ENCODE data around the gene FAIM. TPM values are rescaled to one million over a fixed set of nuclear protein-coding genes. Genes with fewer than 3 reads are reported as not detected.
"Not testable (repeated sequence)": the region's sequence is repeated elsewhere in the genome, so short reads cannot be mapped to it uniquely, and the experiment has no call there.

Gene FAIM
- total RNA-seq, 1 donor from 2014 or later: 13.5 TPM

DNA sequence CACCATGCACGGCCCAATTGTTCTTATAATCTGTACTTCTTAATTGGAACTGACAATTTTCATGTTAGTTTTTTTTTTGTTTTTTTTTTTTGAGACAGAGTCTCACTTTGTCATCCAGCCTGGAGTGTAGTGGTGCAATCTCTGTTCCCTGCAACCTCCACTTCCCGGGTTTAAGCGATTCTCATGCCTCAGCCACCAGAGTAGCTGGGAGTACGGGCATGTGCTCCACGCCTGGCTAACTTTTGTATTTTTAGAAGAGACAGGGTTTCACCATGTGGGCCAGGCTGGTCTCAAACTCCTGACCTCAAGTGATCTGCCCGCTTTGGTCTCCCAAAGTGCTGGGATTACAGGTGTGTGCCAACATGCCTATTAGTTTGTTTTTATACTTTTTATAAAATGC, 72.4 kb downstream of the FAIM start:
- not testable (repeated sequence) for DNase-seq

DNA sequence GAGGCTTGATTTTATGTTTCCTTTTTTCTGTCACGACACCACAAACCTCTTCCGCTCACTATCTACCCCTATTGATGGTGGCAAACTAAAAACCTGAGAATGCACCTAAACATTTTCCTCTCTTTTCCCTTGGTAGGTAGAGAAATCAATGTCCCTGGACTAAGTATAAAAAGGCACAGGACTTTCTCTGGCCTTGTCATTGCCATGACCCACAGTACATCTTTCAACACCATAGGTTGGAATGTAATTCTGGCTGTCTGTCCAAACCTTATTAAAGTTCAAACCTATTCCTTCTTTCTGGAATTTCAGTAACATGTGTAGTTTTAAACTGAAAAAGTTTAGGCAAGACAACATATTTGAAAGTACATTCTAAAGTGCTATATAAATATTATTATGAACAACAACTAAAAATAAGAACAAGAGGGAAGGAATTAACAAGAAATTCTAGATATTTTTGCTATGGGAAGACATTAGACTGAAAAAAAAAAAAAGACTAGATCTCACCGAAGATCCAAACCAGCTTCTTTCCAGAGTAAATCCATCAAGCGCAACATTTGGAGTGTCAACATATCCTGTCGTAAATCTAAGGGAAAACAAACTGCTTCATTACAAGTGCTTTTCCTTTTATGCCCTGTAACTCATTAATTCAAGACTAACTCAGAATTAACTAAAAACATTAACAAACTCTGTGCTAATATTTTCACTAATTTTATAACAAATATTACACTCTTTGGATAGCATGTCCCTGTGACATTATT, 73.1 kb downstream of the FAIM start:
- DNase-seq: peak; percentile 20

GRCh38 chr3:138682648-138683047, 74.1 kb downstream of the FAIM start:
- DNase-seq: no peak

Other genes with a start within 250 kb of the FAIM start
- 7.9 TPM for gene ESYT3, start 174.2 kb upstream of the FAIM start, total RNA-seq
- gene CEP70, start 14.5 kb upstream of the FAIM start, total RNA-seq: 29.7 TPM
- 35.4 TPM for gene PIK3CB, start 226.2 kb downstream of the FAIM start, total RNA-seq

All from skin of body (tissue), 2 donors.